ENCODE results near the gene SETD1B.

- TF ChIP-seq CTCF (IDR thresholded peaks at IDR 0.05), result no peak
- TF ChIP-seq EP300 (IDR thresholded peaks at IDR 0.05), result no peak
Measured at GRCh38 chr12:121801595-121802484, 2.0 kb upstream of the SETD1B start.
